Fibroblast of peridontal ligament (primary cell): ENCODE results near the gene AGBL3.

ENCODE experiments used
- DNase-seq: peaks from one replicate; pipeline ENCODE4 v3.0.0-alpha.2; 2010; ENCODE audit errors: extremely low read depth

AGBL3 gene

DNA sequence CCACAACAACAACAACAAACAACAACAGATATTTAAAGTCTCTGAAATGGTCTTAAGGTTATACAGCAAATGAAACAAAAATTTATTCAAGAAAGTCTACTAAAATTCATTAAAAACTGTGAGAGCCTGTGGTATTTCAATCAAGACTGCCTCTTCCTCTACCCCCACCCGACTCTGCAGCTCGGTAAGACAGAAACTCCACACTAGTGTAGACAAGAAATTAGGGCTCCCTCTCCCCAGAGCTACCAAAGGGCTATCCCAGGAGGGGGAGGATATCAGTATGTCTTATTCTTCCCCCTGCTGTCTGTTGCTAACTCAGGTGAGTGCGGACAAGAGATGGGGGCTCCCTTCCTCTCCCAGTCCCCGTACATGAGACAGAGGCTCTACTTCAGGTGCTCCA, 90.6 kb downstream of the AGBL3 start:
- DNase-seq, result no peak

DNA sequence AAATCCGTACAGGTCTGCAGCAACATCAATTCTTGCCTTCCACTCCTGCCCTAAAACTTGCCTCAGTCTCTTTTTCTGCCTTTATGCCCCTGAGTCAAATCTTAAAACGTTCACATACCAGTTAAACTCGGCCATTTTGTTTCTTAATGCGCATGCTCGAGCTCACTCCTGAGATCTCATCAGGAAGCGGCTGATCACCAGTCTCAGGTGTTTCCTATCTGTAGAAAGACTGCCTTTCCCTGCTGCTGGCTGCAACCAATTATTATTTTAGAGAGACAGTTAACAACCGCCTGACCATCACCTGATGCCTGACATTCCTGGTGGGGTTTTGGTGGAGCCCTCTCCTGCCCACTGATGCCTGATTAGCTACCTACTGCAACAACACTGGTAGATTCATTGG, 91.3 kb downstream of the AGBL3 start:
- DNase-seq, result no peak

DNA sequence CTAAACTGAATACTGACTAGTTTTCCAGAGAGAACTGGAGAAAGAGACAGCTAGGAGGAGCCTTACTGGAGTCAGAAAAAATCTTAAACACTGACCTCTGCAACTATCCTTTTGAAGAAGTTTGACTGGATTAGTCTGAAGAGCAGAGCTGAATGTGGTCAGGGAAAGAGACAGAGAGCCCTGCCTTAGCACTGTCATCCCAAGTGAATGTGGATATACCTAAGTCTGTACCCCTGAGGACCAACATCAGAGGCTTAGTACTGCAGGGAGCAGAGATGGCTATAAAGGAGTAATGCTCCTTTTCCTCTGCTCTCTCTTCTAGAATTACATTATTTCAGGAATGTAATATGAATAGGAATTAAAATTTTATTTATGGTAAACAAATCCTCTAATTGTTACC, 91.7 kb downstream of the AGBL3 start:
- no peak for DNase-seq

DNA sequence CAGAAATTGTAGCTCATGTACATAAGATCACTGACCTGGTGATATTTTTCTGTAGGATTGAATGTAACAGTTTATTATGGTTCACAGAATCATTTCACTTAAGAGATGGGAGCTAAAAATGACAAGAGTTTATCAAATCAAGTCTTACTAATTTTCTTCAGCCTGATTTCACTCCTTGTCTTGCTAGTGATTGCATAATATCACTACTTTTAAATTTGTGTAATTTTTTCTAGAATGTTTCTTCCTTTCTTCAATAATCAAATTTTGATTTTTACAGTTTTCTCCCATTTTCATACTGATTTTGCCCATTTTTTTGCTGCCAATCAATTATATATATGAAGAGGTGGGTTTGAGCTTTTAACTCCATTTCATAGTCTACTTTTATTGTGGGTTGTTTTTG, 92.8 kb downstream of the AGBL3 start:
- no peak for DNase-seq

DNA sequence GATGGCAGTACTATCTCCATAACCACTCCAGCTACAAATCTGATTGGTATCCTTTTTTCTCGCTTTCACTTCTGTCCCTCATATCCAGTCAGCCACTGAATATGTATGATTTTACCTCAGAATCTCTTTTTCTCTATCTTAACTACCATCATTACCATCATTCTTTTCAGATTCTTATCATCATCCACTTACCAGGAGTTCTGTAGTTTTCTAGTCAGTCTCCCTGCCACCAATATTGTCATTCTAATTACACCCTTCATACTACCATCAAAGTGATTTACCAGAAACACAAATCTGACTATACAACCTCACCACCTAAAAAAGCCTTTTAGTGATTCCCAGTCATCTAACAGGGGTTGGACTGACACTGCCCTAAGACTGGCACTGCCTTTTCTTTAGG, 96.7 kb downstream of the AGBL3 start:
- no peak for DNase-seq

DNA sequence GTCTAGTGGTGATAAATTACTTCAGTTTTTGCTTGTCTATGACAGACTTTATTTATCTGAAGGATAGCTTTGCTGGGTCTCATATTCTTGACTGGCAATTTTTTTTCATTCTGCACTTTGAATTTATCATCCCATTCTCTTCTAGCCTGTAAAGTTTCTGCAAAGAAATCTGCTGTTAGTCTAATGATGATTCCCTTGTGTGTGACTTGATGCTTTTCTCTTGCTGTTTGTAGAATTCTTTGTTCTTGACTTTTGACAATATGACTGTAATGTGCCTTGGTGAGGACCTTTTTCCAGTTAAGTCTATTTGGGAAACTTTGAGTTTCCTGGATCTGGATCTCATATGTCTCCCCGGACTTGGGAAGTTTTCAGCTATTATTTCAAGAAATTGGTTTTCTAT, 102.3 kb downstream of the AGBL3 start:
- no peak for DNase-seq

DNA sequence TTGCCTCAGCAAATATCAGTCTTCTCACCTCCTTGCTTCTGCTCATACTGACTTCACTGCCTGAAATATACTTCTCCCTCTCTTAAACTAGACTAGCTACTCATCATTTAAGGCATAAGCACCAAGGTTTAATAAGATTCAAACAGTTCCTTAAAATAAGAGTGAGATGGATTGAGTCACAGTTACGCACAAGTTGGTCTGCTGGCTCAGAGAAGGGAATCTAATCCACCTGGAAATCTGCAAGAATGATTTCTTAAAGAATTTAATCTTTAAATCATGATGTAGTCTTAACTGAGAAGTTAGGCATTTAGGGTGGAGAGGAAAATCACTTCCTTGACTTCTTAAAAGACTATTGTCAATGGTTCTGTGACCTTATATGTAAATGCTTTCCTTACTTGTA, 105.4 kb downstream of the AGBL3 start:
- DNase-seq, result no peak

DNA sequence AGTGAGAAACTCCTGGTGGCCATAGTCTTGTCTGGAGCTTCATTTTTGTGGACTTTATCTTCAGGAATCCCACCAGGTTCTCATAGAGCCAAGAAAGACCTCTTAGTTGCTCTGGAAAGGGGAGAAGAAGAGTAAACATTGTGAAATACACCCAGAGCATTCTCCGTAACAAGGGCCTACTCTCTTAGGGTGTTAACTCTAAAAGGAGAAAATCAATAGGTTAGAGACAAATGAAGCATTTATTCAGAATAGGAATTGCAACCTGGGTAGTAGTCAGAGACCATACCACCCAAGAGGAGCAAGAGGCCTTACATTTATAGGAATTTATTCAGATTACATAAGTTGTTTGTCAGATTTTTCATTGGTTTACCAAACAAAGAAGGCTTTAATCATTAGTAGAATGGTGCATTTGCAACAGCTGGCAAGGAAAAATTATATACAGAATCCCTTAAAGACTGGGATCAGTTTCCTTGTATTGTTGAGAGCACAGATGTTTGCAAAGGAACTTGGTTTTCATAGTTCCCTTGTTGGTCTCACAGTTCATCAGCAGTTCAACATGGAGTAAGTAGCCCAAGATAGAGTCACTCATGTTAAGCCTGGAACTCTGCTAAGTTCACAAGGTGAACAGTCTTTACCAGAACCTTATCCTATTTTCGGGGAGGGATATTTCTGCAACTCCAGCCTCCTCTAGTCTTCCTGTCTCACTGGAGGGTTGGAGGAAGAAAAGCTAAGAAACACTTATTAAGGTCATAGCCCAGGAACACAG, 108.3 kb downstream of the AGBL3 start:
- DNase-seq, result no peak

DNA sequence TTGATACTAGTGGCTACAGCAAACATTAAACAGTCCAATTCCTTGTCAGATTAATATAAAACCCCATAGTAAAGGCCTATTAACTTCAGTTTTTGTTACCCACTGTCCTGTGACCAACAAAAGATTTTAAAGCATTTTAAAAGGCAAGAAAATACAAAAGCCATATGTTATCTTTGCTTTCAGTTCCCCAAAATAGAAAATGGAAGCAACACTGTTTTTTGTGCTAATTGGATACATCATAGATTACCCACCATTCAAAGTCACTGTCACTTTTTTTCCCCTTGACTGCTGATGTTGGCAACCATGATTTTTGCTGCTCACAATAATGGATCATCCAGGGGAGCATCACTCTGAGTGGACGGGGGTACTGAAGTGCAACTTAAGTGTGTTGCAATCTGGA, 109.1 kb downstream of the AGBL3 start:
- no peak for DNase-seq

DNA sequence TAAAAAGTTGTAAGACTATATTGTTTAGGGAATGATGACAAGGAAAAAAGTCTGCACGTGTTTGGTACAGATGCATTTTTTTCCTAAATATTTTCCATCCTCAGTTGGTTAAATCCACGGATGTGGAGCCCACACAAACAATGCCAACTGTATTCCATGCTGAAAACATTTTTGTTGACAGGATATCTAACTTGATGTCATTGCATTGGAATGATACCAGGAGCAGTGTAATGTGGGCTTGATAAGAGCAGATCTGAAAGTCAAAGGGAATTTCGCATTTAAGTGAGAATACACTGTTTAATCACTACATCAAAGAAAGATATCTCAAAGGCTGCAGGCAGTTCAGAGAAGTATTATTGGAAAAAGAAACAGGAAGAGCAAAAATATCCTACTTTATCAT, 112.1 kb downstream of the AGBL3 start:
- DNase-seq, result no peak

DNA sequence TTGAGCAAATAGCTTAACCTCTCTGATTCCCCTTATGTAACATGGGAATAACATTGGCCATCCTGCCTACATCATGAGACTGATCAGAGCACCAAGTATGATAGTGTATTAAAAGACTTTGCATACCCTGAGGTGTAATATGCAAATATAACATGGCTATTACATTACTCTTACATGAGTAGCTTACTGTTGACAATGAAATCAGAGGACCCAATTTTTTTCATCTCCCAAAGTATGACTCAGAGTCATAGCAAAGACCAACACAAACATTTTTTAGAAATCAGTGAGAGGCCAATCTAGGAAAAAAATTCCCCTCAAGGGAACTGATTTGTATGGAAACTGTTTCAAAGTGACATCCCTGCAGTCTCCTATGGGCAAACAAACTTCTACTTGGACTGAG, 114.5 kb downstream of the AGBL3 start:
- peak; percentile 50 for DNase-seq

DNA sequence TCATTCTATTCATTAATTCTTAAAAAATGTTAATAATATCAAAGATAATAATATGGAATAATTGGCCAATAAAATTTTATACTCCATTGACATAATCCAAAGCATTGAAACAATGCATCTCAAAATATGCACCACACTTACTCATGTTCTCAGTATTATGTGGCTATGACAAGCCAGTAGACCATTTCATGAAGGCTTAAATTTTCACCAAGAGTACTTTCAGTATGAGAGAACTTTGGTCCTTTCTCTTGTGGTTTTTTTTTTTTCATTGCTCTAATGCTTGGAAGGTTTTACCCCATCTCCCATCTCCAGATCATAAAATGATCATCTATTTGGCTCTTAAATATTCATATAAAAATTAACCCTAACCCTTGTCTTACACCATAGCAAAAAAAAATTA, 116.1 kb downstream of the AGBL3 start:
- no peak for DNase-seq

DNA sequence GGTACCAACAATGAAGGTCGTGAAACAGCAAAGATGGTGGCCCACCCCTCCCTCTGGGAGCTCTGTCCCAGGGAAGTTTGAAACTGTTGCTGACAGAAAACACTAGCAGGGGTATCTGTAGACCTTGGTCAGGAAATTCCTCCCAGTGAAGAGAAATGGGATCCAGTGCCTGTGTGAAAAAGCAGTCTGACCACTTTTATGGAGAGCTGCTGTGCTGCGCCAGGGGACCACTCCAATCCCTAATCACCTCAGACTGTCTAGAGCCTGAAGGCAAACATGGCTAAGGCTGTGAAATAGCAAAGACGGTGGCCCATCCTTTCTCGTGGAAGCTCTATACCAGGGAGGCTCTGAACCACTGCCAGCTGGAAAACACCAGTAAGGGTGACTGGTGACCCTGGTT, 123.3 kb downstream of the AGBL3 start:
- DNase-seq, result no peak

DNA sequence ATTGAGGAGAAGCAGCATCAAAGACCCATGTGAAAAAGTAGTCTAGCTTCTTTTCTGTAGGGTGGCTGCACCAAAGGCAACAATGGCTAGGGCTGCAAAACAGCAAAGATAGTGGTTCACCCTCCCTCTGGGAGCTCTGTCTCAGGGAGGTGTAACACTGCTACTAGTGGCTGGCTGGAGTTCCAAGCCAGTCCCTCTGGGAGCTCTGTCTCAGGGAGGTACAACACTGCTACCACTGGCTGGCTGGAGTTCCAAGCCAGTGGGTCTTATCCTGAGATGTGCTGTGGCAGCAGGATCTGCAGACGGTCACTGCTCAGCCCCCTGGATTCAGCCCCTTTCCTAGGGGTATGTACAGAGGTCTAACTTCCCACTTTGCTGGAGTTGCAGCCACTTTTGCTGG, 123.7 kb downstream of the AGBL3 start:
- no peak for DNase-seq

DNA sequence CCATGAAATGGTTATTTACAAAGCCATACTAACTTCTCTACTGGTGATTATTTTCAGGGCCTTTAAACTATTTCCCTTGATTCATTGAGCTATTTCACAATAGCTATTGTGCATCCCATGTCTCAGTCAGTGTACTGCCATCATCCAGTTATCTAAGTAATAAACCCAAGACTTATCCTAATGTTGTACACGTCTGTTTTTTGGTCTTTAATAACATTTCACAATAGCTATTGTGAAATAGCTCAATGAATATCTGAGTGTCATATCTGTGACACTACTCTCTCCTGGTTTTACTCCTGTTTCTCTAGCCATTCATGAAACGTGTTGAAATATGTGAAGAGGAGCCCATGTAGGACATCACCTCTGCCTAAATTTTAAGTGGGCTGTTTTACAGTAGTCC, 125.1 kb downstream of the AGBL3 start:
- no peak for DNase-seq

DNA sequence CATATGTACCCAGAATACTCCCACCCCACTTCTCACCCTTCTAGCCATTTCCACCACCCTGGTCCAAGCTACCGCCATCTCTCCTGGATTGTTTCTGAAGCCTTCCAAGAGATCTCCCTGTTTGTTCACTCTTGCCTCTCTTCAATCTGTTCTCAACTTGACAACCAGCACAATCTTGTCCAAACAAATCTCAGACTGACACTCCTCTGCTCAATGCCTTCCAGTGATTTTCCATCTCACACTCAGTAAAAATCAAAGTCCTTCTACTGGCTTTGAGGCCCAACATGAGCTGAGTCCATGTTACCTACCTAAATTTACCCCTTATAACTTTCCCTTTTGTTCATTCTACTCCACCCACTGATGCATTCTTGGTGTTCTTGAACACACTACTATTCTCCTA, 128.3 kb downstream of the AGBL3 start:
- no peak for DNase-seq

DNA sequence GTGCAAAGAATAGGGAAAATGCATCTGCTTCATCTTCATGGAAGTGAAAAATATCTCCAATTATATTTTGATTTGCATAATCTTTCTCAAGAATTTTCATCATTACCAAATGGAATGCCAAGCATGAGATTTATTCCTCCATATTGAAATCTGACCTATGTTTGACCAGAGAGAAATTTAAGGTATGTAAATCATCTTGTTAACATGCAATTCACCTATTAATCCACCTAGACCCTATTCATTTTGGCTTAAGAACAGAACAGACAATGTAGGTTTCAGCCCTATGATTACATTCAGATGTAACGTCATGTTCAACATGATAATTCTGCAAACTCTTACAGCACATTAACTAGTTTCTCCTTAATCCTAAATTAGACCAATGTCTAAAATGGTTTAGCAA, 130.8 kb downstream of the AGBL3 start:
- no peak for DNase-seq

DNA sequence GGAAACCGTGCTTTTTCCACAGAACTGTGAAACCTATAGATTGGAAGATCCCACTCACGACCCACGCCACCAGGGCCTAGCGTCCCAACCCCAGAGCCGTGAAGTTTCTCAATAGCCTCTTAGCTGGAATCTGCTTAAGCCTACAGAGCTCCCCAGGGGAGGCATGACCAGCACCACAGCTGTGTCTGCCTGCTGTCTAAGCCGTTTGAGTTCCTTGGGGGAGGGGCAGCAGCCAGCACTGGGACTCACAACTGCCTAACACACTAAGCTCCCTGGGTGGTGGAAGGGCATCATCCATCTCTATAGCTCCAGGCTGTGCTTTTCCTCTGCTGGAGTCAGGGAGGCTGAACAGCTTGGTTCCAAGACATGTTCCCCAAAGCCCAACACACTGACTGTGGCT, 135.6 kb downstream of the AGBL3 start:
- no peak for DNase-seq

DNA sequence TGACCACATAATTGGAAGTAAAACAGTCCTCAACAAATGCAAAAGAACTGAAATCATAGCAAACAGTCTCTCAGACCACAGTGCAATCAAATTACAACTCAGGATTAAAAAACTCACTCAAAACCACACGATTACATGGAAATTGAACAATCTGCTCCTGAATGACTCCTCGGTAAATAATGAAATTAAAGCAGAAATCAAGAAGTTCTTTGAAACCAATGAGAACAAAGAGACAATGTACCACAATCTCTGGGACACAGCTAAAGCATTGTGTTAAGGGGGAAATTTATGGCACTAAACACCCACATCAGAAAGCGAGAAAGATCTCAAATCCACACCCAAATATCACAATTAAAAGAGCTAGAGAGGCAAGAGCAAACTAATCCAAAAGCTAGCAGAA, 138.3 kb downstream of the AGBL3 start:
- peak; percentile 29 for DNase-seq

DNA sequence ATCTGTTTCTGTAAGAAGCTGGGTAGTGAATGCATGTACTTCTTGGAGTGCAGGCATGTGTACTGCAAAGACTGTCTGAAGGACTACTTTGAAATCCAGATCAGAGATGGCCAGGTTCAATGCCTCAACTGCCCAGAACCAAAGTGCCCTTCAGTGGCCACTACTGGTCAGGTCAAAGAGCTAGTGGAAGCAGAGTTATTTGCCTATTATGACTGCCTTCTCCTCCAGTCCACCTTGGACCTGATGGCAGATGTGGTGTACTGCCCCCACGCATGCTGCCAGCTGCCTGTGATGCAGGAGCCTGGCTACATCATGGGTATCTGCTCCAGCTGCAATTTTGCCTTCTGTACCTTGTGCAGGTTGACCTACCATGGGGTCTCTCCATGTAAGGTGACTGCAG, 142.6 kb downstream of the AGBL3 start:
- no peak for DNase-seq

DNA sequence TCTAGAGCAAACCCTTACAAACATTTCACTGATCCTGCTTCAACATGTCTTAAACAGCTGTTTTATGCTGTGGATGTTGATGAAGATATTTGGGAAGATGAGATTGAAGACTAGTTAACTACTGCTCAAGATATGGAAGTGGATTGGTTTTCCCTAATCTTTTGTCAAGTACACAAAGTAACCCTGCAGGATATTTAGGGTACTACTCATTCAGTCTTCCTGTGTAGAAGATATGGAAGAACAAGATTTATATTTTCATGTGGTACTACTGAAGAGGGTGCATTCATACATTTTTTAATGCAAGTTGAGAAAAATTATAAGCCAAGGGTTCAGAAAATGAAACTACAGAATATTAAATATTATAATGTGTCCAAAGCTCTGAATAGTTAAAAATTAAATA, 143.3 kb downstream of the AGBL3 start:
- no peak for DNase-seq

DNA sequence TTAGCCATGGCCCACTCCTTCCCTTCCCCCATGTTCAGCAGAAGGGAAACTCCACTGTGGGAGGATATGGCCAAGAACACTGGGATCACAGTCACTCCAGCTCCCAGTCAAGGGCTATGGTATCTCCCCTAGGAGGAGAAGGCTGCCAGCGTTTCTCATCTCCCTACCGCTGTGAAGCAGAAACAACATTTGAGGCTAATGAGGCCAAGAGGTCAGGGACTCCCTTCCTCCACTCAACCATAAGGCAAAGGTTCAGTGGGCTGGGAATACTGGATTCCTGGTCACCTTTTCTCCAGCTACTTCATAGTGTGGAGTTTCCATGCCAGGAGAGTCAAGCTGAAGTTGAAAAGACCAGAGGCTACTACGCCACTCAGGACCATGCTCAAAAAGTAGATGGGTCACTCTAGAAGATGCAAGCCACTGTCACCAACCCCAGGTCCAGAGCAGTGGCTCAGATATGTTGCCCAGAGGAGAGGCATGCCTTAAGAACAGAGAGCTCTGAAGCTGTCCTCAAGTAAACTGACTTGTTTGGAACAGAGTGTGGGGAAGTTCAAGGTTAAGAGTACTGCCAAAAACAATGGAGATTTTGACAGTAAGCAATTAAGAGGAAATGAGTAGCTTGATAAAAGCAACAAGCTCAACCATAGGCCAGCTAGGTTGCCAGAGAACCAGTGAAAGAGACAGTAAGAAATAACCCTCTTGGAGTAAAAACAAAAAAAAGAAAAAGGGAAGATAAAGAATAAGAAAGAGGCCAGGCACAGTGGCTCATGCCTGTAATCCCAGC, 157.8 kb downstream of the AGBL3 start:
- no peak for DNase-seq

DNA sequence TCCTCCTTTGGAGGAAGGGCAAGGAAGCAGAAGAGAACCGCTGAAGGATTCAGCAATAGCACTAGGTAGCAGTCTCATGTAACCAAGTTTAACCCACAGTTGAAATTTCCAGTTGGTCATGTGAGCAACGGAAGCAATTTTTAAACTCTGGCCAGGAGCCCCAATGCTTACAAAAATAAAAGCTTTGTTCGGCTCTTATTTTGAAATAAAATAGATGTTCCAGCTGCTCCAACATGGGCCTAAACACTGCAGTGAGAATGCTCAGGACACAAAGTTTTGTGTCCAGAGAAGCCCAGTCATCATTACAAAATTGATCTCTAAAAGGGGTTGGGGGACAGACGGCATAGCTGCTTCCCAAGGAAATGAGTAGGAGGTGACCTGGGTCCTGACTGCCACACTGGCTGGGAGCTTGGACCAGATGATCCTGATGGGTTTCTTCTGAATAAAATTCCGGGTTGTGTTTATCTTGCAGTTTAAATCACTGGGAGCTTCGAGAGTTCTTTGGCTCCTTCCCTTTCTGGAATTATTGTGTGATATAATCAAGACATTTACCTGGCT, 161.1 kb downstream of the AGBL3 start:
- DNase-seq, result peak; percentile 80
